A172 (cell line): Measurements from ENCODE around the gene OR13J1. TPM values are rescaled to one million over a fixed set of nuclear protein-coding genes. Genes with fewer than 3 reads are reported as not detected.
"Not testable (repeated sequence)": the region's sequence is repeated elsewhere in the genome, so short reads cannot be mapped to it uniquely, and the experiment has no call there.

Experiments
- DNase-seq: peaks from one replicate; pipeline ENCODE4 v3.0.0-alpha.2; 2015; ENCODE audit warnings: low spot score
- total RNA-seq: library from RNA; depleted of rRNA; stranded (reverse); fragments of >200 nt; shearing (Covaris generic); gene quantifications from 2 replicates; pipeline ENCODE4 v1.2.3, GENCODE V29; 2014

The OR13J1 gene
- total RNA-seq, 1 experiment from 2014 or later: not detected

DNA sequence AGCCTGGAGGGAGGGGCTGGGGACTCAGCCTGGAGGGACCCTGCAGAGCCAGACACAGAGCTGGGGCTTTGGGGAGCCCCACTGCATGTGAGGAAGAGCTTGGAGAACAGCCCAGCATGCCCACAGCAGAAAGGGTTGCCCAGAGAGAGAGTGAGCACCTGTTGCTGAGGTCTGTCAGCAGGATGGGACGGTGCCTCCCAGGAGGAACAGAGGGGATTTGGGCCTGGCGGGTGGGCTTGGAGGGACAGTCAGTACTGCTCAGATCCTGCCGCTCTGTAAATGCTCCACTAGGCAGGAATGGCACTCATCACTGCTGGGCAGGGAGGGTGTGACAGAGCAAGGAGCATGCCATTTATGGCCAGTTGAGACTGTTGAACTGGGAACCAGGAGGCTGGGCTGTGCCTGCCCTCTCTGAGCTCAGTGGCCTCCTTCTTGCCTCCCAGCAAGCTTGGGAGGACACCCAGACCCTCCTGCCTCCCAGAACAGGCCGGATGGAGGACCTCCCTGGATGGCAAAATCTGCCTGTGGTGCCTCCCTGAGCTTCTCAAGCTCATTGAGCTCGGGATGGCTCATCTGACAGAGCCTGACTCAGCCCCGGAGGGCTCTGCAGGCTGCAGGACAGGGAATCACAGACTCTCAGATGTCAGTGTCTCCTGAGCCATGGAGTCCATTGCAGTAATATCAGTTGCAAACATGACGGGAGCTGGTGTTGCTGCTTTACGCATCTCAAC lies 35.0 kb upstream of the OR13J1 start:
- peak; percentile 44 for DNase-seq

DNA sequence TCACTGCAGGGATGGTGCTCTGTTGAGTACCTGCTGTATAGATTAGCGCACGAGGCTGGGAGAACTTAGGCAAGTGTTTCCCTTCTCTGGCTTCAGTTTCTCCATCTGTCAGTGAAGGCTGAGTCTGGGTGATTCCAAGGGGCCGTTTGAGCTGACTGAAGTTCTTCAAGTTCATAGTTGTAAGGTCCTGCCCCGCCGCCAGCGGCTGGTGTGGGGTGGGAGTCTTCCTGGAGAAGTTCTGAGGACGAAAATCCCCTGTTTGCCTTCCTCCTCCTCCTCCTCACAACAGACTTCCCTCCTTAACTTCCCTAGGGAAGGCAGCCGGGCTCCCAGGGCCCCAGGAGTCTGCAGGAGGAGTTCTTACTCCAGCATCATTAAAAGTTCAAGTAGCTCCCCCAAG lies 34.1 kb upstream of the OR13J1 start:
- no peak for DNase-seq

DNA sequence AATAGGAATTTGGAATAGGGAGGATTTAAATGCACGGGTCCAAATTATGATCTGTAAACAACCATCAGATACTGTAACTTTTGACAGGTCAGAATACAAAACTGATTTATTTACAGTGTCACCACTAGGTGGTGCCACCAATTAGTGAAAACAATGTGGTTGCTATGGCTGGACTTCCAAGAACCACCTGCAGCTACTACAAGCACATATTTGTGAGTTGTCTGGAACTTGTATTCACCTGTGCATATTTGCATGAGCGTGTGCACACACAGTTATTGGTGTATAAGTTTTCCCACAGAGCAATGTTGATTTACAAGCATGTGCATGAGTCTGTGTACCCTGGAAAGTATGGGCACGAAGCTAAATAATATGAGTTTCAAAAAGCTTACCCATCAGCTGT lies 32.8 kb upstream of the OR13J1 start:
- DNase-seq: peak; percentile 71

DNA sequence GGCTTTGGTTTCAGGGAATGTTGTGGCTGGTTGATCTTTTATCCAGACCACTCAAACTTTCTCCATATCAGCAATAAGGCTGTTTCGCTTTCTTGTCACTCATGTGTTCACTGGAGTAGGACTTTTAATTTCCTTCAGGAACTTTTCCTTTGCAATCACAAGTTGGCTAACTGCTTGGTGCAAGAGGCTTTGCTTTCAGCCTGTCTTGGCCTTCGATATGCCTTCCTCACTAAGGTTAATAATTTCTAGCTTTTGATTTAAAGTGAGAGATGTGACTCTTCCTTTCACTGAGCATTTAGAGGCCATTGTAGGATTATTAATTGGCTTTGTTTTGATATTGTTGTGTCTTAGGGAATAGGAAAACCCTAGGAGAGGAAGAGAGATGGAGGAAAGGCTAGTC lies 28.8 kb upstream of the OR13J1 start:
- DNase-seq: no peak

DNA sequence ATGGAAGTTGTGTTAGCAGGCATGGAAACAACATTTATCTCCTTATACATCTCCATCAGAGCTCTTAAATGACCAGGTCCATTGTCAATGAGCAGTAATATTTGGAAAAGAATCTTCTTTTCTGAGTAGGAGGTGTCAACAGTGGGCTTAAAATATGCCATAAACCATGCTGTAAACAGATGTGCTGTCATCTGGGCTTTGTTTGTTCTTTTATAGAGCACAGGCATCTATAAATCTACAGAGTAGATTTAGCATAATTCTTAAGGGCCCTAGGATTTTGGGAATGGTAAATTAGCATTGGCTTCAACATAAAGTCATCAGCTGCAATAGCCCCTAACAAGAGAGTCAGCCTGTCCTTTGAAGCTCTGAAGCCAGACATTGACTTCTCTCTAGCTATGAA lies 28.1 kb upstream of the OR13J1 start:
- DNase-seq: no peak

DNA sequence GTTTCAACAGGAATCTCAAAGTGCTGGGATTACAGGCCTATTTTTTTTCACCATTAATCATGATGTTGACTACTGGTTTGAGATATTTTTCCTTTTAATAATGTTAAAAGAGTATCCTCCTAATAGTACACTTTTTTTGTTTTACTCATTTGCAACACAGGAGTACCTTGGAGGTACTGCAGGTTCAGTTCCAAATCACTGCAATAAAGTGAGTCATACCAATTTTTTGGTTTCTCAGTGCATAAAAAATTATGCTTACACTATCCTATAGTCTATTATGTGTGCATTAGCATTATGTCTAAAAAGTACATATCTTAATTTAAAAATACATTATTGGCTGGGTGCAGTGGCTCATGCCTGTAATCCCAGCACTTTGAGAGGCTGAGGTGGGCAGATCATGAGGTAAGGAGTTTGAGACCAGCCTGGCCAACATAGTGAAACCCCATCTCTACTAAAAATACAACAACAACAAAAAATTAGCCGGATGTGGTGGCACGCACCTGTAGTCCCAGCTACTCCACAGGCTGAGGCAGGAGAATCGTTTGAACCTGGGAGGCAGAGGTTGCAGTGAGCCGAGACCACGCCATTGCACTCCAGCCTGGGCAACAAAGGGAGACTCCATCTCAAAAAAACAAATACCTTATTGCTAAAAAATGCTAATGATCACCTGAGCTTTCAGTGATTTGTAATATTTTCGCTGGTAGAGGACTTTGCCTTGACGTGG lies 27.3 kb upstream of the OR13J1 start:
- DNase-seq: not testable (repeated sequence)

DNA sequence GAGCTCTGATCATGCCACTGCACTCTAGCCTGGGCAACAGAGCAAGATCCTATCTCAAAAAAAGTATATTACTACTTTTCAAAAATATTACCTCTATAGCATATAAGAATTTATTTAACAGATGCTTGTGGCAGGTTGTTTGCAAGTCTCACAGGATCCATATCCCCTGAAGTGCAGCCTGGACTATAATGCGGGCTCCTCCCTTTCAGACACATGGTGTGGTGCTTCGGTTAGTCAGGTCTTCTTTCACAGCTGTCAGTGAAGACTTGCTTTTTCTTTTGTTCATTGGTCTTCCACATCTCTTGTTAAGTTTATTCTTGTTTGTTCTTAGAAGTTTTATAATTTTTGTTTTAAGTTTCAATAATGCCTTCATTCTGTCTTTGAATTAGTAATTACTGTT lies 26.4 kb upstream of the OR13J1 start:
- DNase-seq: no peak

DNA sequence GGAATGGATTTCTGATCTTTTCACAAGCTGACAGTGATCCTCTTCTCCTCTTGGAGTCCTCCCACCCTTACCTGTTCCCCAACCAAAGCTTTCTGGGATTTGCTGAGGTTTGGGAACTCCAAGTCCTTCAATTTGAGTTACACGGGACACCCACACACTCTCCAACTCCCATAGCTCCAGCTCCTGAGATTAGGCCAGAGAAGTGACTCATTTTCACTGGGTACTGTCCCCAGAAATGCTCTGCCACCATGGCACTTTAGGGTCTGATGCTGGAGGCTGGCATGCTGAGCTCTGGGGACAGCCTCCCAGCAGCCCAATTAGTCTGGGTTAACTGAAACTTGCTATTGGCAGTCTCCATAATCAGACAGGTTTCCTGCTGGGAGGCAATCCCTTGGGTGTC lies 21.9 kb upstream of the OR13J1 start:
- no peak for DNase-seq

DNA sequence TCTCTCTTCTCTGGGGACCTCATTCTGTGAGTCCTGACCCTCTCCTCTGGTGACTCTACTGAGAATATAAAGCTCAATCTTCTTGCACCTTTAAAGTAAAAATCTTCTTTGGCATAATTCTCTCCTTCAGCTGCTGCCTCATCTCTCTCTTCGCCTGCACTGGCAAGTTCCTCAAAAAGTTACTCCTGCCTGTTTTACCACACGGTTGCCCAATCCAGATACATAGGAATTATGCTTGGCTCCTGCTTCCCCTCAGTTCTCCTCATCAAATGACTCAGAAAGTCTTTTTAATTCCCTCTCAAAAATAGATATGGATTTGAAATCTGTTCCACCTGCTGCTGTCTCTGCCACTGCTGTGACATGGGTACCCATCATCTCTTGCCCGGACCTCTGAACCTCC lies 21.4 kb upstream of the OR13J1 start:
- DNase-seq: no peak

DNA sequence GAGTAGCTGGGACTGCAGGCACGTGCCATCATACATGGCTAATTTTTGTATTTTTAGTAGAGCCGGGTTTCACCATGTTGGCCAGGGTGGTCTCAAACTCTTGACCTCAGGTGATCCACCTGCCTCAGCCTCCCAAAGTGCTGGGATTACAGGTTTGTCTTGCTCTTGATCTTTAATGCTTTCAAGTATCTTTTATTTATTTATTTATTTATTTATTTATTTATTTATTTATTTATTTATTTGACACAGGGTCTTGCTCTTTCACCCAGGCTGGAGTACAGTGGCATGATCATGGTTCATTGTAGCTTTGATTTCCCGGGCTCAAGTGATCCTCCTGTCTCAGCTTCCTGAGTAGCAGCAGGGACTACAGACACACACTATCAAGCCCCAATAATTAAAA lies 14.7 kb upstream of the OR13J1 start:
- not testable (repeated sequence) for DNase-seq

DNA sequence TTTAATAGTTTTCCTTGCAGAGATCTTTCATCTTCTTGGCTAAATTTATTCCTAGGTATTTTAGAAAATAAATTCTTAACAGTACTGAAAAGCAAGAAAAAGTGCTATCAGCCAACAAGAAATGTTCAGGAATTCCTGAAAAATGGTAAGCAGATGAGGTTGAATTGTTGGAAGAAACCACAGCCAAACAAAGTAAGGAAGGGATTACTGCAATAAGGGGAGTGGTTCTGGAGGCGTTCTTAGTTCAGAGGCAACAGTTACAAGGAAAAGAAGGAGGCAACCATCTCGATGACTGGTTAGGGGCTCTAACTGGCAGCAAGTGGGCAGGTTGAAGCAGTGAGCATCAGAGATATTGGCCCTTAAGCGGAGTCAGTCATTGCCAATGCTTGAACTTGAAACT lies 12.8 kb upstream of the OR13J1 start:
- no peak for DNase-seq

DNA sequence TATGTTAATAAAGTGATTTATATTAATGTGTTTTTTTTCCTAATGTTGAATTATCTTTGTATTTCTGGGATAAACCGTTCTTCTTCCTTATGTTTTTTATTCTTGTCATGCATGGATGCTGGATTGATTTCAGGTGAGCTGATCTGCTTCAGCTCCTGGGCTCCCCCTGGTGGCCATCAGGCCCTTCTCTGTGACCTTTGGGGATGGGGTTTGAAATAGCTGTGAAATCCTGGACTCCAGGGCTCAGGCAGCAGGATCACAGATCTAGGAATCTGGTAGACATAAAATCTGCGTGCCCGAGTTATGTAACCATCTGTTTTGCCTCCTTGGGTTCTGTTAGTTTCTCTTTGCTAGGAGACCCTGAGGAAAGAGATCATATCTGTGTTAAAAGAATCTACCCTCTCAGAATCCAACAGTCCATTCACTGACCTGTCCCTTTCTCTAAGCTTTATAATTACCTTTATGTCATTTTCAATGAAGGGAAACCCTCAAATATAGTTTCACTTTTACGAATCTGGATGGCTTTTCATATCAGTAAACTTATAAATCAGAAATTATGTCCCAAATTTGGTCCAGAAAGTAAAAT lies 12.2 kb upstream of the OR13J1 start:
- peak; percentile 52 for DNase-seq

DNA sequence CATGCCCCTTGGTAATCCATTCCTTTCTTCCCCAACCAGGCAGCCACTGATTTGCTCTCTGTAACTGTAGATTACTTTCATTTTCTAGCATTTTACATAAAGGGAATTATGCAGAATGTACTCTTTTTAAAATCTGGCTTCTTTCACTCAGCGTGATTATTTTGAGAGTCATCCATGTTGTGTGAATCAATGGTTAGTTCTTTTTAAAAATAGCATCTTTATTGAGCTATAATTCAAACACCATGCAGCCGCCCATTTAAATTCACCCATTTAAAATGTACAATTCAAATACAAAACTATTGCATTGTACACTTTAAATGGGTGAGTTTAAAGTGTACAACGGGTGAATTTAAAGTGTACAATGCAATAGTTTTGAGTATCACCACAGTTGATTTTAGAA lies 2.3 kb upstream of the OR13J1 start:
- no peak for DNase-seq

DNA sequence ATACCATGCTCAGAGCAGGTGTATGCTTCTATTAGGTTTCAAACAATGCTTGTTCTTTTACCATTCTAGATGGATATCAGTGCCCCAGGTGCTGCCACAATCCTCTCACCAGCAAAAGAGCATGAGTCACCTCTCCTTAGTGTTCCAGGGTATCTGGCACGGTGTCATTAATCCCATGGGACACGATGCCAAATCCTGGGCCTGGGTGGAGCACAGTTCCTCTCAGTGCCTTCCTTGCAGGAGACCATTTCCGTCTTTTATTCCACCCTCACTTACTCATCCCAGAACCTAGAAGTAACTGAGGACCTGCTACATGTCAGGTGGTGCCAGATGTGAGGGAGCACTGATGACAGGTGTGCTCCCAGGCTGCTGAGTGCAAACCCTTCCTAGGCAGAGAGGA lies 1.3 kb upstream of the OR13J1 start:
- peak; percentile 81 for DNase-seq

DNA sequence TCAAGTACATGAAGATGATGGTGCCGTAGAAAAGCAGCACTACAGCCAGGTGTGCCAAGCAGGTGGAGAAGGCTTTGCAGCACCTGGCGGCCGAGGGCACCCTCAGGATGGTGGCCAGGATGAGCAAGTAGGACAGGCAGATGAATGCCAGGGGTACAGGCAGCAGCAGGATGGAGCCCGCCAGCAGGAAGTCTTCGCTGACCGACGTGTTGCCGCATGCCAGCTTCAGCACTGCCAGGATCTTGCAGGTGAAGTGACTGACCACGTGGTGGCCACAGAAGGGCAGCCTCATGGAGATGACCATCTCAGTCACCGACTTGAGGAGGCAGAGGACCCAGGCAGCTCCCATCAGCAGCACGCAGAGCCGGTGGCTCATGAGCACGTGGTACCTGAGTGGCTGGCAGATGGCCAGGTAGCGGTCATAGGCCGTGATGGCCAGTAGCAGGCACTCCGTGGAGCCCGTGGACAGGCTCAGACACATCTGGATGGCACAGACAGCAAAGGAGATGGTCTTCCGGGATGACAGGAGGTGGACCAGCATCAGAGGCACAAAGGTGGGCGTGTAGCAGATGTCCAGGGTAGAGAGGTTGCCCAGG lies 482 bp downstream of the OR13J1 start:
- DNase-seq: no peak

DNA sequence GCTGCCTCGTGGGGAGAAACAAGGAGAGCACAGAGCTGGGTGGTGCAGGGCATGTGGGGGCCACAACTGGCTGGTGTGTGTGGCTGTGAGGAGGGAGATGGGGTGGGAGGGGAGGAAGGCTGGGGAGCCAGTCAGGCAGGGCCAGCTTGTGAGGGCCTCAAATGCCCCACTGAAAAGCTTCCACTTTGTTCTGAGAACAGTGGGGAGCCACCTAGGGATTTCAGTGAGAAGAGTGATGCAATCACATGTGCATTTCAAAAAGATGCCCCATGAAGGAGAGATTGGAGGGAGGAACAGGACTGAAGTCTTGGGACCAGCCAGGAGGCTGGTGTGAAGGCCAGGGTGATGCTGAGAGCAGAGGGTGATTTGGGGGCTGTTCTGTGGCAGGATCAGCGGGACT lies 1.3 kb downstream of the OR13J1 start:
- DNase-seq: no peak

DNA sequence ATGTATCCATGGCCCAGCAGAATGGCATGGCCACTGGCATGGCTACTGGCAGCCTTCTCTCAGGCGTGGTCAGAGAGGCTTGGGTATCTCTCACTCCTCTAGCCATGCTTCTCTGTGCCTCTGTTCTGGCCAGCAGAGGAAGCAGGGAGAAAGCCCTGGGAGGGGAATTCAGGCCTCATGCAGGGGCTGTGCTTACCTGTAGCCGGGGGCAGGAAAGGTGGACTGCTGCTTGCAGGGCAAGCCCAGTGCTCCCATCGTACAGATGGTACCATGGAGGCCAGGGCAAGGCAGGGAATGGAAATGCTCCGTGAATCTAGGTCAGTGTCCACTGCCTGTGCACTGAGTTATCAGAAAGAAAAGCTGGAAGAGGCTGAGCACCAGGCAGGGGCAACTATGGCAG lies 2.7 kb downstream of the OR13J1 start:
- no peak for DNase-seq

DNA sequence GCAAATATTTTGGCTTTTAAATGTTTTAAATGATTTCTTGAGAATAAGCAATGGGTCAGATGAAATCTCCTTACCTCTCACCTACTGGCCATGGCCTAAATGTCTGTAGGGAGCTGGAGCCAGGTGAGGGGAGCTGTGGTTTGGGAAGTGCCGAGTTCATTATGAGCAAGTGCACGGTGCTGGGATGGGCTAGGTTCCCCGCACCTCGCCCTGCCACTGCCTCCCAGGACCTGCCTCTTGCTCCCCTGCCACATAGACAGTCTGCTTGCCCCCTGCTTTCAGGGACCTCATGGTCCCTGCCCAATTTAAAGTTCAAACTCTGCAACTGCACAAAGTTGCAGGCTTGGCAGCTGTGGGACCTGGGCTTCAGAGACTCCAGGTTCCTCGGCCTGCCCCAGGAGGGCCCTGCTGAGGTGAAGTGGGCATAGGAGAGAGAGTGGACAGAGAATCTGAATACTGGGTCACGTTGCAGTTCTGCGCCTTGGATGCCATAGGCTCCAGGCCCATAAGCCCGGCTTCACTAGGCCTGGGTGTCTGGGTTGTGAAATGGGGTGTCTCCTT lies 5.4 kb downstream of the OR13J1 start:
- DNase-seq: no peak

DNA sequence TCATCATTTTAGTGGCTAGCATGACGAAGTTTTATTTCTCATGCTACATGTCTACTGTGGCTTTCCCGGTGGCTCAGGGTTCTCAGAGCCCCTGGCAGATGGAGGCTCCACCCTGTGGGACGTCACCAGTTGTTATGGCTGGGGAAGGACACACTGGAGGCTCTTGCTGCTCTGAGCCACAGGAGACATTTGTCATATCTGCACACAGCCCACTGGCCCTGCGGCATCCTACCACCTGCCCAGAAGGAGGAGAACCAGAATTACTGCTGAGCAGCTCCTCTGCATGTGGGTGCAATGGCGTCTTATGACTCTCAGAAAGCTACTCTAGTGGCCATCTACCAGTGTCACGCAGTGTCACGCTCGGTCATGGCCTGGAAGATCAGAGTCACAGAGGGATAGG lies 6.6 kb downstream of the OR13J1 start:
- no peak for DNase-seq

DNA sequence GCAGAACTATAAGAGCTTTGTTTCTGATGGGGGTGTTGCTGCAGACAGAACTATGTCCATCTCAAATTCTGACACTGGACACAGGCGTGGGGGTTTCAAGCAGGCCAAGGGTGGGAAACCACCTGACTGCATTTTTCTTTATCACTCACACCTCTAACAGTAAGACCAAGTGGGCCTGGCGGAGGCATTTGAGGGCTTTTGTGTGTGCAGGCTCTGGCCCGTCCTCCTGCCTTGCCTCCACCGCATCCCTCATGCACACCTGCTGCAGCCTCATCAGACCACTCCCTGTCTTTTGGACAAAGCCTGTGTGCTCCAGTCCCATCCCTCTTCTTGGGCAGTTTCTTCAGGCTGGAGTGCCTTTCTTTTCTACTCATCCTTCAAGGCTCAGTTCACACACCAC lies 7.9 kb downstream of the OR13J1 start:
- DNase-seq: no peak

DNA sequence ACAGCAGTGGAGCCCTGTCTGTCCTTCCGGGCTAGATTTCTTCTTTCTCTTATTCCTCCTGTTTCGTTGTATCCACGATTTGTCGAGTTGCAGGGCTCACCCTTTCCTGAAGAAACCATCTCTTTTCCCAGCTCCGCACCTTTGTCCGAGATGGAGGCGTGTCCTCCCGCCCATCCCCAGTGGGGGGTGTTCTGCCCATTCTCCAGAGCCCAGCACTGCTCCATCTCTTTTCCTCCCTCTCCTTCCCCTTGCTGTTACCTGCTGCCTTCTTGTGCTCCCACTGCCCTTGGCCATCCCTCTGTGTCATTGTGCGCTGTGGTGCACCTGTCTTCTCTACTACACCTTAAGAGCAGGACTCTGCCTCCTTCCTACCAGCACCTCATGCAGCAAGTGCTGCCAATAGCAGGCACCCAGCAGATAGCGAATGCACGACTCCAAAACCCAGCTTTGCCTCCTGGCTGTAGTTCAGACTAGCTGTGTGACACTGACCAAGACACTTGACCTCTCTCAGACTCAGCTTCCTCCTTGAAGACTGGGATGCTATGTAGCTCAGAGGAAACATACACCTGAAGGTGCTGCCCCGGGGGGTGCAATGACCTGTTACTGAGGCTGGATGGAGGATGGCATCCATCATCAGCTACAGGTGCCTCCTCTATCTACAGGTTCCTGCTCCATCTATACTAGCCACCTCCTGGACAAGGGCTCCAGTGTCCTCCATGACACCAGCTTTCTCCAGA lies 8.9 kb downstream of the OR13J1 start:
- no peak for DNase-seq

DNA sequence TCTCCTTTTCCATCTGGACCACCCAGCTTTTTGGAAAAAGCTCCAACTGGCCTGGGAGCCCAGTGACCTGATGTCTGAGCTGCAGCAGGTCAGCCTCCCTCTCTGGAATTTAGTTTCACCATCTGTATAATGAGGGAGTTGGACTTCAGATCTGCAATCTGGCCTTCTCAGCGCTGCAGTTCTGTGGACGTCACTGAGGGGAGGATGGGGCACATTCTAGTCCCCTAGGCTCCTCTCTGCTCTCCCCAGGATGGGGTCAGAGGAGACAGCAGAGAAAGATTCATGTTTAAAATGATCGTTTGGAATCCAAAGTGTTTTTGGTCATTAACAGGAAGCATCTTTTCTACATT lies 10.2 kb downstream of the OR13J1 start:
- DNase-seq: no peak
